Spleen (tissue), 11 donors: ENCODE data around the gene GSG1L2. TPM values are rescaled to one million over a fixed set of nuclear protein-coding genes. Genes with fewer than 3 reads are reported as not detected.

Experiments used
- DNase-seq: peaks from one replicate; pipeline ENCODE4 v3.0.0-alpha.2; 2020
- H3K27ac ChIP-seq, 8 donors: fragments of 200-600 bp; sonication (generic) in 7 of 8; 1 replicate in 4 of 8; 2 replicates in 4 of 8; pipeline versions ENCODE4 v1.5.0 to v1.8.0; 2016 to 2021; ENCODE audit warnings: inconsistent platforms in 4 of 8, mild to moderate bottlenecking in 4 of 8, moderate library complexity in 1 of 8
- H3K27me3 ChIP-seq, 7 donors: fragments of 200-600 bp; sonication (generic) in 6 of 7; replicated peaks in 1 of 7; 1 replicate in 4 of 7; 2 replicates in 3 of 7; pipeline versions ENCODE4 v1.5.0 to v1.8.0; 2016 to 2021; ENCODE audit warnings: inconsistent platforms in 3 of 7, mild to moderate bottlenecking in 1 of 7
- H3K36me3 ChIP-seq, 6 donors: fragments of 200-600 bp; sonication (generic) in 5 of 6; 1 replicate in 4 of 6; 2 replicates in 2 of 6; pipeline versions ENCODE4 v1.5.0 to v1.8.0; 2016 to 2021; ENCODE audit warnings: inconsistent platforms in 2 of 6
- H3K4me1 ChIP-seq, 6 donors: fragments of 200-600 bp; sonication (generic) in 5 of 6; 1 replicate in 3 of 6; 2 replicates in 3 of 6; pipeline versions ENCODE4 v1.5.0 to v1.8.0; 2016 to 2021; ENCODE audit warnings: inconsistent platforms in 3 of 6
- H3K4me3 ChIP-seq, 8 donors: fragments of 200-600 bp; sonication (generic) in 7 of 8; 1 replicate in 4 of 8; 2 replicates in 4 of 8; pipeline versions ENCODE4 v1.5.0 to v1.8.0; 2016 to 2021; ENCODE audit warnings: inconsistent platforms in 4 of 8, mild to moderate bottlenecking in 4 of 8, moderate library complexity in 2 of 8
- H3K9me3 ChIP-seq, 8 donors: fragments of 200-600 bp; sonication (generic) in 7 of 8; 1 replicate in 4 of 8; 2 replicates in 4 of 8; pipeline versions ENCODE4 v1.5.0 to v1.8.0; 2016 to 2021; ENCODE audit warnings: inconsistent platforms in 4 of 8
- POLR2A ChIP-seq, 3 donors: fragments of 450-650 bp; IDR thresholded peaks; one replicate each; pipeline ENCODE4 v1.5.1; 2017; ENCODE audit warnings: antibody characterized with exemption in 3 of 3, mild to moderate bottlenecking in 1 of 3
- POLR2AphosphoS5 ChIP-seq, 3 donors: sonication (generic); formaldehyde crosslinking; IDR thresholded peaks; one replicate each; pipeline ENCODE4 v1.5.1; 2017; ENCODE audit warnings: antibody characterized with exemption in 3 of 3
- WGBS, 5 donors: extraction: QIAGEN DNeasy Blood & Tissue Kit in 3 of 5; methylation state at CpG; one replicate each; pipeline versions ENCODE4 v1.1.5 to v1.1.7; 2013 to 2018; 5-methylcytosine and 5-hydroxymethylcytosine counted together
- intact Hi-C: fragments of 100-400 bp; cut with DNase I; formaldehyde crosslinking; loops from one replicate; pipeline ENCODE4 v1.15.0; 2023; ENCODE audit warnings: low total_unique reads
- polyA plus RNA-seq, 3 donors: library from polyadenylated mRNA; stranded (reverse); fragments of 200-250 nt; gene quantifications; one replicate each; pipeline ENCODE4 v1.2.1, GENCODE V29; 2013
- total RNA-seq, 7 donors: library from RNA; depleted of rRNA in 3 of 7; stranded (reverse); fragments of >200 nt in 3 of 7; fragmentation: NEBNext Ultra II Directional in 4 of 7; extraction: Animal tissue kit (Norgen Biotek cat#: 25700) in 4 of 7; gene quantifications; one replicate each; pipeline versions ENCODE4 v1.1.0 to v1.2.1, GENCODE V29; 2016 to 2021
- TF ChIP-seq, protein P1 (sequence below), 11 experiments: fragments of 200-600 bp in 7 of 11; fragments of 450-650 bp in 4 of 11; sonication (generic) in 4 of 11; IDR thresholded peaks in 8 of 11; conservative IDR thresholded peaks in 3 of 11; 1 replicate in 7 of 11; 2 replicates in 4 of 11; pipeline versions ENCODE4 v1.4.0 to v1.8.0; 2016 to 2021; ENCODE audit warnings: antibody characterized with exemption in 11 of 11, inconsistent platforms in 4 of 11, mild to moderate bottlenecking in 1 of 11
- donor health status: healthy with polysubstance abuse.
- donor health status: DM: no; HTN: no; CAD: no; lungs with moderate emphysema.
- donor health status: DM: no; HTN: no; CAD: no.
- donor health status: Bipolar disorder and iron deficiency.
- donor health status: healthy.
- donor health status: DM: no; HTN: no; CAD: no.
- donor health status: DM: yes; HTN: yes; CAD: no.

The GSG1L2 gene
- total and polyA plus RNA-seq, 10 donors = not detected

DNA sequence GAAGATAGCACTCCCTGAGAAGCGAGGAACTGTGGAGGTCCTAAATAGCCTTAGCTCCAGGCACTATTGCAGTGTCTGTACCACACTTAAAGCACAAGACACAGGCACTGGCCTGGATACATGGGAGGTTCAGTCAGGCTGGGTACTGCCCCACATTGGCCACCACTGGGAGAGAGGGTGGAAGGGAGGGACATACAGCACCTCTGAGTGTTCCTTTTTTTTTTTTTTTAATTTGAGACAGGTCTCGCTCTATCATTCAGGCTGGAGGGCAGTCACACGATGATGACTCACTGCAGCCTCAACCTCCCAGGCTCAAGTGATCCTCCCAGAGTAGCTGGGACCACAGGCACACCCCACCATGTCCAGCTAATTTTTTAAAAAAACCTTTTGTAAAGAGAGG is 1.4 kb downstream of the GSG1L2 start:
- Histone ChIP-seq H3K36me3 (no peaks in the 10 kb centered on the region), H3K9me3 (no peaks in the 10 kb centered on the region), H3K27me3 (peaks cover 0 to 27% (median 0%) of the 10 kb centered on the region in 7 donors), H3K4me3 (no peak overlapping the region), H3K4me1 (no peaks in the 10 kb centered on the region), H3K27ac (no peak overlapping the region)
- intact Hi-C loops = no loop called here
- DNase-seq = no peak
- WGBS, 5 donors = 55 to 90% (median 79%) methylated on average over 3 of the region's 3 CpGs
- TF ChIP-seq POLR2AphosphoS5 (IDR thresholded peaks at IDR 0.05) = no peak
- TF ChIP-seq, protein P1, sequence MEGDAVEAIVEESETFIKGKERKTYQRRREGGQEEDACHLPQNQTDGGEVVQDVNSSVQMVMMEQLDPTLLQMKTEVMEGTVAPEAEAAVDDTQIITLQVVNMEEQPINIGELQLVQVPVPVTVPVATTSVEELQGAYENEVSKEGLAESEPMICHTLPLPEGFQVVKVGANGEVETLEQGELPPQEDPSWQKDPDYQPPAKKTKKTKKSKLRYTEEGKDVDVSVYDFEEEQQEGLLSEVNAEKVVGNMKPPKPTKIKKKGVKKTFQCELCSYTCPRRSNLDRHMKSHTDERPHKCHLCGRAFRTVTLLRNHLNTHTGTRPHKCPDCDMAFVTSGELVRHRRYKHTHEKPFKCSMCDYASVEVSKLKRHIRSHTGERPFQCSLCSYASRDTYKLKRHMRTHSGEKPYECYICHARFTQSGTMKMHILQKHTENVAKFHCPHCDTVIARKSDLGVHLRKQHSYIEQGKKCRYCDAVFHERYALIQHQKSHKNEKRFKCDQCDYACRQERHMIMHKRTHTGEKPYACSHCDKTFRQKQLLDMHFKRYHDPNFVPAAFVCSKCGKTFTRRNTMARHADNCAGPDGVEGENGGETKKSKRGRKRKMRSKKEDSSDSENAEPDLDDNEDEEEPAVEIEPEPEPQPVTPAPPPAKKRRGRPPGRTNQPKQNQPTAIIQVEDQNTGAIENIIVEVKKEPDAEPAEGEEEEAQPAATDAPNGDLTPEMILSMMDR (IDR thresholded peaks at IDR 0.05 in 8 of 11, conservative IDR thresholded peaks at IDR 0.05 in 3 of 11) = no peak
- TF ChIP-seq POLR2A (IDR thresholded peaks at IDR 0.05) = no peak

DNA sequence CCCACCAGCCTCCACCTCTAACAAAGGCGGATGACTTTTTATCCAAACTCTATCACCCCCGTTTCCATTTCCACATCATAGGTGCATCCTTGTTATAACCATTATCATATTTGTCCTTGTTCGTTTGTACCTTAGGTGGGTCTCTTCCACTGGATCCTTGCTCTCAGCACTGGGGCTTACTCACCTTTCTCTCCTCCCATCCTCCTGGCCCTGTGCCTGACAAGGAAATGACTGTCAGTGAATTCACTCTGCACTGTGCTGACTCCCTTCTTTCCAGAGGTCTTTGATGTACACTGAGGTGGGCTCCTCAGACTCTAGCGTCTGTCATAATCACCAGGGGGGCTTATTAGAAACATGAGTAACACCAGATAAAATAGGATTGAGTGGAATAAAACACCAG is 3.1 kb downstream of the GSG1L2 start:
- DNase-seq = no peak
- Histone ChIP-seq H3K27me3 (peaks cover 0 to 10% (median 0%) of the 10 kb centered on the region in 7 donors), H3K36me3 (no peaks in the 10 kb centered on the region), H3K4me1 (no peaks in the 10 kb centered on the region), H3K27ac (no peak overlapping the region), H3K4me3 (no peak overlapping the region), H3K9me3 (no peaks in the 10 kb centered on the region)
- TF ChIP-seq POLR2A (IDR thresholded peaks at IDR 0.05) (no peak), POLR2AphosphoS5 (IDR thresholded peaks at IDR 0.05) (no peak)
- TF ChIP-seq, protein P1 (IDR thresholded peaks at IDR 0.05 in 8 of 11, conservative IDR thresholded peaks at IDR 0.05 in 3 of 11) = no peak
- 55 to 89% (median 76%) methylated on average over 4 of the region's 4 CpGs for WGBS, 5 donors
- intact Hi-C loops = no loop called here

DNA sequence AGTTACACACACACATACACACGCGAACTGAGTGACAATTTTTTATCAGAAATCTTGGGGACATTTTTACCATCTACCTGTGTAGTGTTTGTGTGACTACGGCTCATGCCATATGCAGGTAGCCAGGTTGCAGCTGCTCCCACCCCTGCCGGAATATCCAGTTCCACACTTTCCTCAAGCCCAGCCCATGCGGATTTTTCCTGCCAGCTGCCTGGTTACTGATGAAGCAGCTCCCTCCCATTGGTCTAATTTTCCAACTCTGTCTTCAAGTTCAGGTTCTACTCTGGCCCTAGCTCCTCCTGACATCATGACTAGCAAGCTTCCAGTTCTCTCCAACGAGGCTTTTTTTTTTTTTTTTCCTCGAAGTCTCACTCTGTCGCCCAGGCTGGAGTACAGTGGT is 4.8 kb downstream of the GSG1L2 start:
- no peak overlapping the region for H3K4me3 ChIP-seq
- H3K27ac ChIP-seq = no peak overlapping the region
- H3K36me3 ChIP-seq = no peaks in the 10 kb centered on the region
- intact Hi-C loops = no loop called here
- H3K4me1 ChIP-seq = no peaks in the 10 kb centered on the region
- H3K27me3 ChIP-seq = peaks cover 0 to 16% (median 0%) of the 10 kb centered on the region in 7 donors
- 60 to 63% (median 62%) methylated on average over 8 of the region's 8 CpGs for WGBS, 5 donors
- no peaks in the 10 kb centered on the region for H3K9me3 ChIP-seq
- TF ChIP-seq, protein P1 (IDR thresholded peaks at IDR 0.05 in 8 of 11, conservative IDR thresholded peaks at IDR 0.05 in 3 of 11) = no peak
- no peak for TF ChIP-seq POLR2AphosphoS5 (IDR thresholded peaks at IDR 0.05)
- TF ChIP-seq POLR2A (IDR thresholded peaks at IDR 0.05) = no peak
- no peak for DNase-seq

DNA sequence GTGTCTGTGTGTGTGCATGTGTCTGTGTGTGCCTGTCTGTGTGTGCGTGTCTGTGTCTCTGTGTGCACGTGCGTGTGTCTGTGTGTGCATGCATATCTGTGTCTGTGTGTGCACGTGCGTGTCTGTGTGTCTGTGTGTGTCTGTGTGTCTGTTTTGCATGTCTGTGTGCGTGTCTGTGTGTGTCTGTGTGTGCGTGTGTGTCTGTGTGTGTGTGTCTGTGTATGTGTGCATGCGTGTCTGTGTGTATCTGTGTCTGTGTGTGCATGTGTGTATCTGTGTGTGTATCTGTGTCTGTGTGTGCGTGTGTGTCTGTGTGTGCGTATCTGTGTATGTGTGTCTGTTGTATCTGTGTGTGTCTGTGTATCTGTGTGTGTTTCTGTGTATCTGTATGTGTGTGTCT is 5.4 kb downstream of the GSG1L2 start:
- DNase-seq = no peak
- intact Hi-C loops = no loop called here
- TF ChIP-seq POLR2AphosphoS5 (IDR thresholded peaks at IDR 0.05) (no peak), POLR2A (IDR thresholded peaks at IDR 0.05) (no peak)
- TF ChIP-seq, protein P1 (IDR thresholded peaks at IDR 0.05 in 8 of 11, conservative IDR thresholded peaks at IDR 0.05 in 3 of 11) = no peak

More for the DNA sequence above, 5.4 kb downstream of the GSG1L2 start:
- no peaks in the 10 kb centered on the region for H3K36me3 ChIP-seq
- no peaks in the 10 kb centered on the region for H3K4me1 ChIP-seq
- no peak overlapping the region for H3K27ac ChIP-seq
- peaks cover 0 to 16% (median 0%) of the 10 kb centered on the region in 7 donors for H3K27me3 ChIP-seq
- 55 to 93% (median 84%) methylated on average over 10 of the region's 10 CpGs for WGBS, 5 donors
- H3K4me3 ChIP-seq = no peak overlapping the region
- H3K9me3 ChIP-seq = no peaks in the 10 kb centered on the region
